Measurements from ENCODE around the gene RERE.

DNA sequence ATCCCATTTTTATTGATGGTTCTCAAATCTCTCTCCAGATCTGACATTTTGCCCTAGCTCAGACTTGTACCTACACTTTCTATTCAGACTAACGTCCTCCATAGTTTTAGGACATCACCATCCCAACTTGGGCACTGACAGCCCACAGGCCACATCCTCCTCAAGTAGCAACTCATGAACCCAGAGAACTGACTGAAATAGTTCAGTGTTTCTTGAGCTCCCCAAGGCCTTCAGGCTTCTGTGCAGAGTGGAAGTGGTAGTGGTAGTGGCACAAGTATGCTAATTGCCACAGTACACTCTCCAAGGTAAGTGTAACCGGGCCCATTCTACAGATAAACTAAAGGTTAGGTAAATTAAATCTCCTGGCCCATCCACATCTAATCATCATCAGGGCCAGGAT is 387.0 kb downstream of the RERE start:
- TF ChIP-seq, protein P1, sequence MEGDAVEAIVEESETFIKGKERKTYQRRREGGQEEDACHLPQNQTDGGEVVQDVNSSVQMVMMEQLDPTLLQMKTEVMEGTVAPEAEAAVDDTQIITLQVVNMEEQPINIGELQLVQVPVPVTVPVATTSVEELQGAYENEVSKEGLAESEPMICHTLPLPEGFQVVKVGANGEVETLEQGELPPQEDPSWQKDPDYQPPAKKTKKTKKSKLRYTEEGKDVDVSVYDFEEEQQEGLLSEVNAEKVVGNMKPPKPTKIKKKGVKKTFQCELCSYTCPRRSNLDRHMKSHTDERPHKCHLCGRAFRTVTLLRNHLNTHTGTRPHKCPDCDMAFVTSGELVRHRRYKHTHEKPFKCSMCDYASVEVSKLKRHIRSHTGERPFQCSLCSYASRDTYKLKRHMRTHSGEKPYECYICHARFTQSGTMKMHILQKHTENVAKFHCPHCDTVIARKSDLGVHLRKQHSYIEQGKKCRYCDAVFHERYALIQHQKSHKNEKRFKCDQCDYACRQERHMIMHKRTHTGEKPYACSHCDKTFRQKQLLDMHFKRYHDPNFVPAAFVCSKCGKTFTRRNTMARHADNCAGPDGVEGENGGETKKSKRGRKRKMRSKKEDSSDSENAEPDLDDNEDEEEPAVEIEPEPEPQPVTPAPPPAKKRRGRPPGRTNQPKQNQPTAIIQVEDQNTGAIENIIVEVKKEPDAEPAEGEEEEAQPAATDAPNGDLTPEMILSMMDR (IDR thresholded peaks at IDR 0.05), result no peak
- TF ChIP-seq POLR2A (IDR thresholded peaks at IDR 0.05) (no peak), POLR2AphosphoS5 (IDR thresholded peaks at IDR 0.05) (no peak)
